NB4 (cell line): ENCODE results near the gene PC.

ENCODE experiments used
- DNase-seq: peaks from one replicate; pipeline ENCODE4 v3.0.0; 2010; ENCODE audit warnings: low read depth
- H3K4me3 ChIP-seq: one replicate; pipeline ENCODE4 v1.5.1; 2011; ENCODE audit warnings: mild to moderate bottlenecking, low read depth, low read length, moderate library complexity
- CTCF ChIP-seq: IDR thresholded peaks from one replicate; pipeline ENCODE4 v1.5.1; 2012; ENCODE audit warnings: low read depth, low read length
- MAX ChIP-seq: IDR thresholded peaks from 2 replicates; pipeline ENCODE4 v1.6.1; 2011; ENCODE audit warnings: low read depth, low read length
- MYC ChIP-seq: IDR thresholded peaks from 2 replicates; pipeline ENCODE4 v1.6.1; 2011; ENCODE audit warnings: low read depth, low read length
- POLR2A ChIP-seq: IDR thresholded peaks from 2 replicates; pipeline ENCODE4 v1.6.1; 2011; ENCODE audit warnings: mild to moderate bottlenecking; ENCODE audit not compliant: insufficient read length; ENCODE audit errors: extremely low read depth

The PC gene

GRCh38 chr11:66975405-66976027, 17.3 kb upstream of the PC start:
- DNase-seq = no peak
- no peak for TF ChIP-seq POLR2A
- no peak for TF ChIP-seq MAX
- TF ChIP-seq CTCF = no peak
- TF ChIP-seq MYC = no peak
- H3K4me3 ChIP-seq = no peak overlapping the region

- no peak for DNase-seq
- H3K4me3 ChIP-seq = no peak within 1 kb of the TSS
- no peak for TF ChIP-seq POLR2A
- no peak for TF ChIP-seq MAX
- TF ChIP-seq CTCF = no peak
- no peak for TF ChIP-seq MYC
Measured at GRCh38 chr11:66974724-66975404, 16.7 kb upstream of the PC start, which contains the start of gene C11orf86. Gene C11orf86, plus strand, starts transcription at chr11:66975304. Its CDS starts 59 bp downstream, at chr11:66975363.

- no peak overlapping the region for H3K4me3 ChIP-seq
- TF ChIP-seq MYC (no peak), MAX (no peak), CTCF (no peak), POLR2A (no peak)
- DNase-seq = peak; percentile 29
Measured at GRCh38 chr11:66973956-66974580, 15.9 kb upstream of the PC start.

- no peak for DNase-seq
- no peak overlapping the region for H3K4me3 ChIP-seq
- no peak for TF ChIP-seq MYC
- TF ChIP-seq MAX = no peak
- TF ChIP-seq POLR2A = no peak
- no peak for TF ChIP-seq CTCF
Measured at GRCh38 chr11:66971488-66971887, 13.3 kb upstream of the PC start.

GRCh38 chr11:66970807-66971442, 12.7 kb upstream of the PC start:
- DNase-seq = peak; percentile 97
- TF ChIP-seq CTCF (no peak), MAX (no peak), MYC (no peak; the same call in 1 of the 2 replicates), POLR2A (no peak)
- H3K4me3 ChIP-seq = no peak overlapping the region
